CD8-positive, alpha-beta memory T cell (primary cell): Measurements from ENCODE around the gene ABHD12B. TPM values are rescaled to one million over a fixed set of nuclear protein-coding genes. Genes with fewer than 3 reads are reported as not detected.
"Not testable (repeated sequence)": the region's sequence is repeated elsewhere in the genome, so short reads cannot be mapped to it uniquely, and the experiment has no call there.

Source experiments
- CTCF ChIA-PET: fragments of 350-600 bp; sonication (Branson Sonifier 250); formaldehyde crosslinking; loops from one replicate; lab custom pipeline; 2021; ENCODE audit warnings: antibody characterized with exemption; lab: Charles Lee
- POLR2A ChIA-PET: fragments of 350-600 bp; sonication (Branson Sonifier 250); formaldehyde crosslinking; loops from one replicate; lab custom pipeline; 2021; ENCODE audit warnings: antibody characterized with exemption; lab: Charles Lee
- DNase-seq, 5 donors: peaks; one replicate each; pipeline versions ENCODE4 v3.0.0 to v3.0.0-alpha.2; 2020 to 2022; ENCODE audit warnings: mixed read lengths in 1 of 5
- H3K27ac ChIP-seq: one replicate; pipeline ENCODE4 v1.7.0; 2013; ENCODE audit warnings: low read depth, mild to moderate bottlenecking, low read length, moderate library complexity
- H3K27me3 ChIP-seq: 2 replicates; pipeline ENCODE4 v1.7.0; 2013; ENCODE audit warnings: low read length, mild to moderate bottlenecking; ENCODE audit not compliant: insufficient read depth, poor library complexity, severe bottlenecking
- H3K36me3 ChIP-seq: 2 replicates; pipeline ENCODE4 v1.7.0; 2013; ENCODE audit warnings: mild to moderate bottlenecking, low read length, moderate library complexity; ENCODE audit not compliant: insufficient read depth
- H3K4me1 ChIP-seq: 2 replicates; pipeline ENCODE4 v1.7.0; 2013; ENCODE audit warnings: mild to moderate bottlenecking, low read length, moderate library complexity; ENCODE audit not compliant: insufficient read depth
- H3K4me3 ChIP-seq: 2 replicates; pipeline ENCODE4 v1.7.0; 2013; ENCODE audit warnings: mild to moderate bottlenecking, low read length
- H3K9me3 ChIP-seq: 2 replicates; pipeline ENCODE4 v1.7.0; 2013; ENCODE audit warnings: mild to moderate bottlenecking, low read length
- H3K27ac Mint-ChIP-seq, 8 donors: one replicate each; pipeline ENCODE4 v1.8.0; 2020 to 2021; ENCODE audit warnings: mixed read lengths in 8 of 8, mild to moderate bottlenecking in 6 of 8, inconsistent platforms in 3 of 8, moderate library complexity in 3 of 8
- H3K27me3 Mint-ChIP-seq, 2 donors: one replicate each; pipeline ENCODE4 v1.8.0; 2020 to 2021; ENCODE audit warnings: mixed read lengths in 2 of 2, mild to moderate bottlenecking in 1 of 2, moderate library complexity in 1 of 2
- H3K36me3 Mint-ChIP-seq, 3 donors: one replicate each; pipeline ENCODE4 v1.8.0; 2020 to 2021; ENCODE audit warnings: mixed read lengths in 3 of 3, inconsistent platforms in 1 of 3, mild to moderate bottlenecking in 1 of 3
- H3K4me1 Mint-ChIP-seq, 3 donors: one replicate each; pipeline ENCODE4 v1.8.0; 2020 to 2021; ENCODE audit warnings: mixed read lengths in 3 of 3, inconsistent platforms in 1 of 3, mild to moderate bottlenecking in 1 of 3
- H3K4me3 Mint-ChIP-seq, 7 donors: one replicate each; pipeline ENCODE4 v1.8.0; 2020 to 2021; ENCODE audit warnings: mixed read lengths in 7 of 7, mild to moderate bottlenecking in 6 of 7, moderate library complexity in 4 of 7, inconsistent platforms in 2 of 7
- H3K9me3 Mint-ChIP-seq, 5 donors: one replicate each; pipeline ENCODE4 v1.8.0; 2020 to 2022; ENCODE audit warnings: mixed read lengths in 5 of 5, mild to moderate bottlenecking in 3 of 5, moderate library complexity in 2 of 5, inconsistent platforms in 1 of 5
- polyA plus RNA-seq: library from polyadenylated mRNA; unstranded; fragments of 300-500 nt; fragmentation: Illumina TruSeq; gene quantifications from one replicate; pipeline ENCODE4 v1.2.3, GENCODE V29; 2021
- total RNA-seq, 2 experiments: library from RNA; stranded (reverse); gene quantifications; one replicate each; pipeline ENCODE4 v1.2.3, GENCODE V29; 2021

ABHD12B gene
- total and polyA plus RNA-seq, 3 experiments from 2014 or later = not detected

GRCh38 chr14:50875359-50876070, 3.7 kb downstream of the ABHD12B start:
- peak; percentile 14 to 72 (median 50) for DNase-seq
- H3K9me3 Mint-ChIP-seq = no peaks in the 10 kb centered on the region
- no peaks in the 10 kb centered on the region for H3K36me3 Mint-ChIP-seq
- CTCF ChIA-PET = interaction anchor here (1.5 to 1.9 kb wide), 2 partner anchors 15 to 275 kb away, joined by 3 to 11 read pairs; no protein-coding TSS in a partner anchor
- H3K4me1 Mint-ChIP-seq = peaks cover 24 to 38% (median 26%) of the 10 kb centered on the region in 3 donors
- Histone ChIP-seq H3K36me3 (no peaks in the 10 kb centered on the region), H3K4me1 (peaks cover 15% of the 10 kb centered on the region), H3K9me3 (no peaks in the 10 kb centered on the region), H3K27ac (no peak overlapping the region), H3K27me3 (peaks cover 24% of the 10 kb centered on the region), H3K4me3 (no peak overlapping the region)
- POLR2A ChIA-PET = interaction anchor here (1.4 kb wide), 1 partner anchor 15 kb away, joined by 3 read pairs; no protein-coding TSS in a partner anchor
- H3K27ac Mint-ChIP-seq = no peak overlapping the region
- peak overlapping the region in 6 of 7 donors; percentile 5 to 61 (median 34) for H3K4me3 Mint-ChIP-seq
- H3K27me3 Mint-ChIP-seq = peaks cover 37 to 38% of the 10 kb centered on the region in 2 donors

GRCh38 chr14:50882932-50883826, 11.3 kb downstream of the ABHD12B start:
- no peaks in the 10 kb centered on the region for H3K4me1 ChIP-seq
- no peak overlapping the region for H3K4me3 ChIP-seq
- CTCF ChIA-PET = interaction anchor here (1.5 kb wide), 1 partner anchor 23 kb away, joined by 3 read pairs; no protein-coding TSS in a partner anchor
- Mint-ChIP-seq H3K4me1 (no peaks in the 10 kb centered on the region), H3K27ac (peak overlapping the region in 1 of 8 donors; percentile 18), H3K36me3 (no peaks in the 10 kb centered on the region), H3K27me3 (peaks cover 8 to 39% of the 10 kb centered on the region in 2 donors), H3K4me3 (no peak overlapping the region), H3K9me3 (no peaks in the 10 kb centered on the region)
- no peaks in the 10 kb centered on the region for H3K36me3 ChIP-seq
- peaks cover 6% of the 10 kb centered on the region for H3K27me3 ChIP-seq
- H3K27ac ChIP-seq = no peak overlapping the region
- POLR2A ChIA-PET = no interaction called here
- DNase-seq = no peak
- no peaks in the 10 kb centered on the region for H3K9me3 ChIP-seq

DNA sequence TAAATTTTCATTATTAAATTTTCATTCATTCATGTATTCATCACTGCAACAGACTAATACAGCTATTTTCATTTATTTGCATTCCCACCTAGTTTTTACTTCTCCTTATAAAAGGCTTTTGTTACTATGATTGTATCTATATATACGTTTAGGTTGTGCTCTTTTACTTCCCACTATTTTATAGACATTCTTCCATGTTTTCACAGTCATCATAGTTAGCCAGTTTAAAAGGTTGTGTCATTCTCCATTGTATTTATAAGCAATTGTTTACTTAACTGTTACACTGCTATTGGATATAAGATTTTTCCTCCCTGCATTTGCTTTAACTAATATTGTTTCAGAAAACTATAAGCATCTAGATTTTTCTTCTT, 12.0 kb downstream of the ABHD12B start:
- Mint-ChIP-seq H3K4me1 (no peaks in the 10 kb centered on the region), H3K27me3 (peaks cover 11 to 41% of the 10 kb centered on the region in 2 donors), H3K4me3 (no peak overlapping the region), H3K27ac (no peak overlapping the region), H3K36me3 (no peaks in the 10 kb centered on the region), H3K9me3 (no peaks in the 10 kb centered on the region)
- no peaks in the 10 kb centered on the region for H3K36me3 ChIP-seq
- ChIA-PET CTCF (interaction anchor here (1.5 kb wide), 1 partner anchor 24 kb away, joined by 3 read pairs; no protein-coding TSS in a partner anchor), POLR2A (no interaction called here)
- peaks cover 6% of the 10 kb centered on the region for H3K27me3 ChIP-seq
- no peak for DNase-seq
- H3K4me3 ChIP-seq = no peak overlapping the region
- no peaks in the 10 kb centered on the region for H3K9me3 ChIP-seq
- H3K4me1 ChIP-seq = no peaks in the 10 kb centered on the region
- H3K27ac ChIP-seq = no peak overlapping the region

- CTCF ChIA-PET = no interaction called here
- Histone ChIP-seq H3K27ac (no peak overlapping the region), H3K9me3 (no peaks in the 10 kb centered on the region), H3K4me3 (no peak overlapping the region), H3K36me3 (no peaks in the 10 kb centered on the region), H3K4me1 (no peaks in the 10 kb centered on the region), H3K27me3 (peaks cover 6% of the 10 kb centered on the region)
- H3K4me1 Mint-ChIP-seq = no peaks in the 10 kb centered on the region
- no peak overlapping the region for H3K4me3 Mint-ChIP-seq
- no peaks in the 10 kb centered on the region for H3K9me3 Mint-ChIP-seq
- H3K36me3 Mint-ChIP-seq = peaks cover 0 to 2% (median 0%) of the 10 kb centered on the region in 3 donors
- peaks cover 6 to 36% of the 10 kb centered on the region in 2 donors for H3K27me3 Mint-ChIP-seq
- no peak overlapping the region for H3K27ac Mint-ChIP-seq
- POLR2A ChIA-PET = no interaction called here
- no peak for DNase-seq
Observed at GRCh38 chr14:50887476-50887875, 15.6 kb downstream of the ABHD12B start.

GRCh38 chr14:50892255-50892654, 20.4 kb downstream of the ABHD12B start:
- POLR2A ChIA-PET = no interaction called here
- H3K4me3 Mint-ChIP-seq = no peak overlapping the region
- H3K9me3 Mint-ChIP-seq = peaks cover 0 to 2% (median 0%) of the 10 kb centered on the region in 5 donors
- peaks cover 0 to 2% (median 0%) of the 10 kb centered on the region in 3 donors for H3K36me3 Mint-ChIP-seq
- H3K4me1 Mint-ChIP-seq = no peaks in the 10 kb centered on the region
- H3K9me3 ChIP-seq = no peaks in the 10 kb centered on the region
- no peak overlapping the region for H3K4me3 ChIP-seq
- no peaks in the 10 kb centered on the region for H3K4me1 ChIP-seq
- no peak overlapping the region for H3K27ac Mint-ChIP-seq
- H3K27ac ChIP-seq = no peak overlapping the region
- H3K27me3 ChIP-seq = no peaks in the 10 kb centered on the region
- no peak for DNase-seq
- CTCF ChIA-PET = no interaction called here
- no peaks in the 10 kb centered on the region for H3K36me3 ChIP-seq
- peaks cover 6 to 21% of the 10 kb centered on the region in 2 donors for H3K27me3 Mint-ChIP-seq

DNA sequence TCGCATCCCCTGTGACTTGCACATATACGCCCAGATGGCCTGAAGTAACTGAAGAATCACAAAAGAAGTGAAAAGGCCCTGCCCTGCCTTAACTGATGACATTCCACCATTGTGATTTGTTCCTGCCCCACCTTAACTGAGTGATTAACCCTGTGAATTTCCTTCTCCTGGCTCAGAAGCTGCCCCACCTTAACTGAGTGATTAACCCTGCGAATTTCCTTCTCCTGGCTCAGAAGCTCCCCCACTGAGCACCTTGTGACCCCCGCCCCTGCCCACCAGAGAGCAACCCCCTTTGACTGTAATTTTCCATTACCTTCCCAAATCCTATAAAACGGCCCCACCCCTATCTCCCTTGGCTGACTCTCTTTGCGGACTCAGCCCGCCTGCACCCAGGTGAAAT, 24.6 kb downstream of the ABHD12B start:
- H3K4me1 Mint-ChIP-seq, H3K4me3 ChIP-seq, H3K9me3 Mint-ChIP-seq, H3K36me3 Mint-ChIP-seq, H3K36me3 ChIP-seq, DNase-seq, H3K27me3 ChIP-seq, CTCF ChIA-PET, H3K9me3 ChIP-seq, H3K4me3 Mint-ChIP-seq, H3K27ac ChIP-seq, POLR2A ChIA-PET, H3K4me1 ChIP-seq, H3K27ac Mint-ChIP-seq: not testable (repeated sequence)
- peaks cover 4 to 40% of the 10 kb centered on the region in 2 donors for H3K27me3 Mint-ChIP-seq

- CTCF ChIA-PET, H3K36me3 Mint-ChIP-seq, H3K9me3 Mint-ChIP-seq, H3K36me3 ChIP-seq, H3K4me1 Mint-ChIP-seq, DNase-seq, H3K27me3 ChIP-seq, H3K4me3 Mint-ChIP-seq, H3K27ac Mint-ChIP-seq, POLR2A ChIA-PET, H3K4me1 ChIP-seq, H3K9me3 ChIP-seq, H3K27ac ChIP-seq, H3K4me3 ChIP-seq: not testable (repeated sequence)
- H3K27me3 Mint-ChIP-seq = peaks cover 2 to 40% of the 10 kb centered on the region in 2 donors
Observed at GRCh38 chr14:50897005-50897404, 25.2 kb downstream of the ABHD12B start.

GRCh38 chr14:50897658-50898175, 25.9 kb downstream of the ABHD12B start:
- no peaks in the 10 kb centered on the region for H3K27me3 ChIP-seq
- H3K4me3 ChIP-seq = no peak overlapping the region
- Mint-ChIP-seq H3K27me3 (peaks cover 2 to 40% of the 10 kb centered on the region in 2 donors), H3K4me1 (no peaks in the 10 kb centered on the region), H3K9me3 (peaks cover 0 to 2% (median 0%) of the 10 kb centered on the region in 5 donors), H3K36me3 (no peaks in the 10 kb centered on the region), H3K27ac (no peak overlapping the region), H3K4me3 (no peak overlapping the region)
- no peaks in the 10 kb centered on the region for H3K4me1 ChIP-seq
- no peaks in the 10 kb centered on the region for H3K9me3 ChIP-seq
- H3K27ac ChIP-seq = no peak overlapping the region
- ChIA-PET POLR2A (no interaction called here), CTCF (no interaction called here)
- H3K36me3 ChIP-seq = no peaks in the 10 kb centered on the region
- no peak for DNase-seq
